Nucleus accumbens (tissue), 56 donors: ENCODE results near the gene OR6P1.

Experiments
- DNase-seq, 56 donors: peaks; one replicate each; lab custom pipeline; 2025; lab: John Stamatoyannopoulos, UW

Gene OR6P1

GRCh38 chr1:158520021-158520420 is 50.4 kb downstream of the OR6P1 start:
- DNase-seq: no peak

- DNase-seq: no peak
Observed at GRCh38 chr1:158516966-158517365, 53.4 kb downstream of the OR6P1 start.
